Measurements from ENCODE around the gene RASGRP2.

DNA sequence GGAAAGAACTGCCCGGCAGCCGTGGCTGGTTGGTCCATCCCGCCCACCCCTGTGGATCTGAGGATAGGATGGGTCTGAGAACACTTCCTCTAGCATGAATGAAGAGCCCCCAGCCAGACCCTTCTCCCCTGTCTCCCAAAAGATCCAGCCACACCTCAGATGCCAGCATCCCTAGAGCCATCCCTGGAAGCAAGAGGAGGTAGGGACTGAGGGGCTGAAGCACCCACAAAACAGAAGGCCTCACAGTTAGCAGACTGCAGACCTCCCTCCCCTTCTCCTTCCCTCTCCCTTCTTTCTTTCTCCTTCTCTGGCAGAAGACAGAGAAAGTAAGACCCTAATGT, 22.6 kb downstream of the RASGRP2 start:
- TF ChIP-seq POLR2AphosphoS5 (IDR thresholded peaks at IDR 0.05) (no peak), EP300 (IDR thresholded peaks at IDR 0.05) (no peak)
